Measurements from ENCODE around the gene CCL19. TPM values are rescaled to one million over a fixed set of nuclear protein-coding genes. Genes with fewer than 3 reads are reported as not detected.

Gene CCL19
- total and polyA plus RNA-seq, 2 donors (not counting 3 experiments of a cell fraction or from before 2014, with no cell fraction given): not detected

DNA sequence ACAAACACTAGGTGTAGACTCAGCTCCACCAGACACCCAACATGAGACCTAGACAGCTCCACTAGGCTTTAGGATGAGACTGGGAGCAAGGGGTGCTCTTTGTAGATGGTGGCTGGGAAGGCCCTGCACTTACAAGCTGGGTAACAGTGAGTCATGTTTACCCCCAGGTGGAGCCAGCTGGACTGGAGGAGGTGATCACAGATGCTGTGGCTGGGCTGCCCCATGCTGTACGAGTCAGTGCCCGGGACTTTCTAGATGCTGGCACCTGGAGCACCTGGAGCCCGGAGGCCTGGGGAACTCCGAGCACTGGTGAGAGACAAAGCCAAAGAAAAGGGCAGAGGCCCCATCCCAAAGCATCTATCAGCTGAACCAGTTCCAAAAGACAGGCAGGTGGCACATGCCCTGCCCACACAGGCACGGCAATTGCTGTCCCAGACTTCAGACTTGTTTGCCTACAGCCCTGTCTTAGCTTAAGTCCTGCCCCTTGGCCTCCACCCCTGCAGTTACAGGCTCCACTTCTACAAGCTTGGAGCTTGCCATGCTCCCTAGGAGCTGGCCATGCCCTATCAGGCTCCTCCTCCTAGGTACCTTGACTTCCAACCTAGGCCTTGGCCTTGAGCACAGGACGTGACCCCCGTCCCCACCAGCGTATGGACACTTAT lies 31.4 kb downstream of the CCL19 start:
- H3K9me1 ChIP-seq (replicated peaks; ENCODE audit: control insufficient read depth, extremely low read depth, insufficient read depth, low read length): no peaks in the 10 kb centered on the region
- BruUV-seq (replicated peaks): no TSS peak
- H3K79me2 ChIP-seq (ENCODE audit: control insufficient read depth, insufficient read depth, low read length): no peaks in the 10 kb centered on the region
- no peak overlapping the region for H3K4me3 ChIP-seq (replicated peaks in 1 of 3; ENCODE audit: insufficient read depth in 1 of 3, low read depth in 1 of 3, low read length in 3 of 3)
- intact Hi-C loops (cut with micrococcal nuclease) (no loop called here), dilution Hi-C loops (cut with MboI; ENCODE audit: extremely low pct_ligation_motif_present, low sequenced_read_pairs) (no loop called here)
- H3K4me1 ChIP-seq (ENCODE audit: control insufficient read depth, extremely low read depth, insufficient read depth, low read length): peaks cover 1% of the 10 kb centered on the region
- no peaks in the 10 kb centered on the region for H3K36me3 ChIP-seq (ENCODE audit: control insufficient read depth in 2 of 2, extremely low read depth in 1 of 2, insufficient read depth in 2 of 2, low read length in 2 of 2)
- no peaks in the 10 kb centered on the region for H4K20me1 ChIP-seq (replicated peaks; ENCODE audit: control insufficient read depth, extremely low read depth, insufficient read depth, low read length)
- H3K4me2 ChIP-seq (ENCODE audit: insufficient read depth, low read length): no peak overlapping the region
- POLR2A ChIA-PET: no interaction called here
- DNase-seq (ENCODE audit: low read depth, low spot score) (no peak), FAIRE-seq (no peak)
- no peaks in the 10 kb centered on the region for H3K27me3 ChIP-seq (ENCODE audit: control insufficient read depth in 2 of 2, insufficient read depth in 2 of 2, low read length in 2 of 2)
- H3K9me3 ChIP-seq (replicated peaks; ENCODE audit: control insufficient read depth, insufficient read depth, low read length): no peaks in the 10 kb centered on the region
- H3K27ac ChIP-seq (ENCODE audit: insufficient read depth, low read depth, low read length): no peak overlapping the region
- CTCF ChIA-PET: interaction anchor here (1.0 to 1.4 kb wide), 2 partner anchors 26 to 43 kb away, joined by 3 read pairs; no protein-coding TSS in a partner anchor
- no peak overlapping the region for H3K9ac ChIP-seq (replicated peaks; ENCODE audit: extremely low read depth, insufficient read depth, low read length)
- TF ChIP-seq FOS (IDR thresholded peaks at IDR 0.05; ENCODE audit: borderline replicate concordance, insufficient read depth, low read length): no peak
- no peak for TF ChIP-seq GATA2 (IDR thresholded peaks at IDR 0.05; ENCODE audit: insufficient read depth, insufficient read length, low read depth, low read length)
- TF ChIP-seq, protein P1, sequence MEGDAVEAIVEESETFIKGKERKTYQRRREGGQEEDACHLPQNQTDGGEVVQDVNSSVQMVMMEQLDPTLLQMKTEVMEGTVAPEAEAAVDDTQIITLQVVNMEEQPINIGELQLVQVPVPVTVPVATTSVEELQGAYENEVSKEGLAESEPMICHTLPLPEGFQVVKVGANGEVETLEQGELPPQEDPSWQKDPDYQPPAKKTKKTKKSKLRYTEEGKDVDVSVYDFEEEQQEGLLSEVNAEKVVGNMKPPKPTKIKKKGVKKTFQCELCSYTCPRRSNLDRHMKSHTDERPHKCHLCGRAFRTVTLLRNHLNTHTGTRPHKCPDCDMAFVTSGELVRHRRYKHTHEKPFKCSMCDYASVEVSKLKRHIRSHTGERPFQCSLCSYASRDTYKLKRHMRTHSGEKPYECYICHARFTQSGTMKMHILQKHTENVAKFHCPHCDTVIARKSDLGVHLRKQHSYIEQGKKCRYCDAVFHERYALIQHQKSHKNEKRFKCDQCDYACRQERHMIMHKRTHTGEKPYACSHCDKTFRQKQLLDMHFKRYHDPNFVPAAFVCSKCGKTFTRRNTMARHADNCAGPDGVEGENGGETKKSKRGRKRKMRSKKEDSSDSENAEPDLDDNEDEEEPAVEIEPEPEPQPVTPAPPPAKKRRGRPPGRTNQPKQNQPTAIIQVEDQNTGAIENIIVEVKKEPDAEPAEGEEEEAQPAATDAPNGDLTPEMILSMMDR (IDR thresholded peaks at IDR 0.05; ENCODE audit: extremely low read depth in 1 of 2, insufficient read depth in 1 of 2, low read depth in 1 of 2, low read length in 2 of 2): no peak
- no peak for TF ChIP-seq MYC (IDR thresholded peaks at IDR 0.05; ENCODE audit: low read depth, low read length)
- TF ChIP-seq POLR2AphosphoS5 (IDR thresholded peaks at IDR 0.05; ENCODE audit: insufficient read depth, low read depth, low read length): no peak
- no peak for TF ChIP-seq EZH2 (IDR thresholded peaks at IDR 0.05; ENCODE audit: borderline replicate concordance, low read depth, low read length, severe bottlenecking)
- no peak for TF ChIP-seq POLR2A (IDR thresholded peaks at IDR 0.05; ENCODE audit: low read depth, low read length)
- TF ChIP-seq, protein P2, sequence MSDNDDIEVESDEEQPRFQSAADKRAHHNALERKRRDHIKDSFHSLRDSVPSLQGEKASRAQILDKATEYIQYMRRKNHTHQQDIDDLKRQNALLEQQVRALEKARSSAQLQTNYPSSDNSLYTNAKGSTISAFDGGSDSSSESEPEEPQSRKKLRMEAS (IDR thresholded peaks at IDR 0.05; ENCODE audit: insufficient read depth, insufficient read length): no peak
- no peak for TF ChIP-seq JUN (IDR thresholded peaks at IDR 0.05; ENCODE audit: borderline replicate concordance, insufficient read depth, insufficient read length, low read depth)
- H2AFZ ChIP-seq (ENCODE audit: low read depth, low read length): no peak overlapping the region

All from endothelial cell of umbilical vein (primary cell).